HepG2 (cell line): ENCODE data around the gene ANXA6. TPM values are rescaled to one million over a fixed set of nuclear protein-coding genes. Genes with fewer than 3 reads are reported as not detected.

Experiments
- ARHGAP35 ChIP-seq: sonication (generic); formaldehyde crosslinking; IDR thresholded peaks from 2 replicates; pipeline ENCODE4 v1.9.0; 2022; ENCODE audit warnings: mild to moderate bottlenecking, inconsistent platforms, moderate library complexity, missing genetic modification reagents, borderline replicate concordance
- ARID2 ChIP-seq: sonication (generic); formaldehyde crosslinking; IDR thresholded peaks from 2 replicates; pipeline ENCODE4 v1.8.1; 2022; ENCODE audit warnings: mild to moderate bottlenecking, missing genetic modification reagents, borderline replicate concordance
- ASH2L ChIP-seq: fragments of 300-600, 200-600 bp; sonication (generic); IDR thresholded peaks from 2 replicates; pipeline ENCODE4 v1.7.0; 2017; ENCODE audit warnings: low read depth, mild to moderate bottlenecking, moderate library complexity, mixed read lengths, low read length; ENCODE audit not compliant: insufficient read length
- BRD4 ChIP-seq: sonication (generic); formaldehyde crosslinking; IDR thresholded peaks from 2 replicates; pipeline ENCODE4 v1.4.0; 2020; ENCODE audit warnings: missing genetic modification reagents
- EHMT2 ChIP-seq: fragments of 200-600 bp; sonication (generic); IDR thresholded peaks from 2 replicates; pipeline ENCODE4 v1.7.0; 2017; ENCODE audit warnings: antibody characterized with exemption, low read depth, low read length, borderline replicate concordance
- ERF ChIP-seq: IDR thresholded peaks from 2 replicates; pipeline ENCODE4 v1.6.1; 2018; ENCODE audit warnings: missing biosample characterization, missing genetic modification reagents
- HDAC6 ChIP-seq: fragments of 200-600 bp; sonication (generic); IDR thresholded peaks from 2 replicates; pipeline ENCODE4 v1.7.0; 2017; ENCODE audit warnings: mild to moderate bottlenecking, antibody characterized with exemption, low read length, low read depth
- HIC2 ChIP-seq: sonication (generic); formaldehyde crosslinking; IDR thresholded peaks from 2 replicates; pipeline ENCODE4 v1.9.0; 2022; ENCODE audit warnings: low read depth, missing genetic modification reagents
- HMGXB3 ChIP-seq: sonication (generic); formaldehyde crosslinking; IDR thresholded peaks from 2 replicates; pipeline ENCODE4 v1.4.0; 2020; ENCODE audit warnings: missing genetic modification reagents, borderline replicate concordance
- KLF11 ChIP-seq: IDR thresholded peaks from 2 replicates; pipeline ENCODE4 v1.6.1; 2016; ENCODE audit warnings: missing compliant biosample characterization
- MEF2D ChIP-seq: sonication (generic); formaldehyde crosslinking; IDR thresholded peaks from 2 replicates; pipeline ENCODE4 v1.5.1; 2020; ENCODE audit warnings: mild to moderate bottlenecking, missing genetic modification reagents
- MZF1 ChIP-seq: sonication (generic); formaldehyde crosslinking; IDR thresholded peaks from 2 replicates; pipeline ENCODE4 v1.8.1; 2023; ENCODE audit warnings: mild to moderate bottlenecking, missing genetic modification reagents, borderline replicate concordance
- PCBP1 ChIP-seq: fragments of 200-400 bp; formaldehyde crosslinking; IDR thresholded peaks from 2 replicates; pipeline ENCODE4 v1.6.1; 2017; ENCODE audit warnings: mild to moderate bottlenecking, low read depth, low read length, borderline replicate concordance
- TARDBP ChIP-seq: sonication (generic); formaldehyde crosslinking; IDR thresholded peaks from 2 replicates; pipeline ENCODE4 v1.8.0; 2022; ENCODE audit warnings: mild to moderate bottlenecking, missing genetic modification reagents
- YY1 ChIP-seq: IDR thresholded peaks from 2 replicates; pipeline ENCODE4 v1.6.1; 2011; ENCODE audit warnings: low read length, low read depth, moderate library complexity, mild to moderate bottlenecking; ENCODE audit not compliant: insufficient read depth, insufficient replicate concordance
- ZNF101 ChIP-seq: sonication (generic); formaldehyde crosslinking; IDR thresholded peaks from 2 replicates; pipeline ENCODE4 v1.4.0; 2020; ENCODE audit warnings: mild to moderate bottlenecking, low read depth, missing genetic modification reagents, borderline replicate concordance
- ZNF207 ChIP-seq: fragments of 450-650 bp; IDR thresholded peaks from 2 replicates; pipeline ENCODE4 v1.6.1; 2016; ENCODE audit warnings: antibody characterized with exemption, borderline replicate concordance
- ZNF432 ChIP-seq: sonication (generic); formaldehyde crosslinking; IDR thresholded peaks from 2 replicates; pipeline ENCODE4 v1.5.0; 2020; ENCODE audit warnings: missing genetic modification reagents, mild to moderate bottlenecking, borderline replicate concordance
- ZNF468 ChIP-seq: sonication (generic); formaldehyde crosslinking; IDR thresholded peaks from 2 replicates; pipeline ENCODE4 v1.8.0; 2022; ENCODE audit warnings: mild to moderate bottlenecking, moderate library complexity, missing genetic modification reagents
- ZNF556 ChIP-seq: sonication (generic); formaldehyde crosslinking; IDR thresholded peaks from 2 replicates; pipeline ENCODE4 v1.4.0; 2020; ENCODE audit warnings: mild to moderate bottlenecking, missing genetic modification reagents, borderline replicate concordance
- ZNF841 ChIP-seq: sonication (generic); formaldehyde crosslinking; IDR thresholded peaks from 2 replicates; pipeline ENCODE4 v1.8.1; 2023; ENCODE audit warnings: missing genetic modification reagents, borderline replicate concordance
- ZNF850 ChIP-seq: sonication (generic); formaldehyde crosslinking; conservative IDR thresholded peaks from 2 replicates; pipeline ENCODE4 v1.9.0; 2021; ENCODE audit warnings: mild to moderate bottlenecking, missing genetic modification reagents
- ZNF878 ChIP-seq: sonication (generic); formaldehyde crosslinking; IDR thresholded peaks from 2 replicates; pipeline ENCODE4 v1.8.1; 2023; ENCODE audit warnings: mild to moderate bottlenecking, missing genetic modification reagents, moderate library complexity
- ZZZ3 ChIP-seq: sonication (generic); formaldehyde crosslinking; IDR thresholded peaks from 2 replicates; pipeline ENCODE4 v1.4.0; 2020; ENCODE audit warnings: missing genetic modification reagents, mild to moderate bottlenecking, borderline replicate concordance
- polyA plus RNA-seq, 8 experiments: library from polyadenylated mRNA; depleted of rRNA in 3 of 8; stranded (reverse) in 7 of 8; unstranded in 1 of 8; fragments of >200 nt; fragmentation: Illumina TruSeq in 4 of 8; extraction: Trizol in 4 of 8; gene quantifications; 2 replicates each; pipeline versions ENCODE4 v1.2.1 to v1.2.3, GENCODE V29; 2011 to 2016; ENCODE audit warnings: low read depth in 4 of 8, missing spikeins in 1 of 8, mixed read lengths in 1 of 8; ENCODE audit not compliant: insufficient read depth in 1 of 8
- total RNA-seq, 5 experiments: library from RNA; depleted of rRNA; stranded (reverse); fragments of >200 nt; fragmentation: Illumina TruSeq; extraction: Trizol; gene quantifications; 2 replicates each; pipeline ENCODE4 v1.2.3, GENCODE V29; 2016; ENCODE audit warnings: low read depth in 1 of 5

Gene ANXA6
- total and polyA plus RNA-seq, 2 of the 13 experiments (the other 11 are each of a cell fraction or from before 2014, with no cell fraction given) = 103 to 125 TPM

GRCh38 chr5:151081431-151082281 lies 75.9 kb downstream of the ANXA6 start (continued):
- TF ChIP-seq ASH2L = peak; percentile 9
- TF ChIP-seq ZNF432 = no peak
- peak; percentile 6; the same call in 1 of the 2 replicates for TF ChIP-seq HMGXB3 (CRISPR knock-in tag)
- no peak for TF ChIP-seq ZZZ3 (CRISPR knock-in tag)
- TF ChIP-seq HIC2 = no peak
- TF ChIP-seq ZNF841 (CRISPR knock-in tag) = no peak
- no peak for TF ChIP-seq KLF11 (CRISPR knock-in tag)
- no peak for TF ChIP-seq HDAC6
- TF ChIP-seq ARHGAP35 (CRISPR knock-in tag) = no peak
- TF ChIP-seq ZNF101 (CRISPR knock-in tag) = no peak
- no peak for TF ChIP-seq EHMT2
- 0 out of 2 replicates have a peak, but pooled peaks have one; percentile 56 for TF ChIP-seq ARID2 (CRISPR knock-in tag)
- TF ChIP-seq PCBP1 = no peak
- no peak for TF ChIP-seq MEF2D
- peak; percentile 3; the same call in 1 of the 2 replicates for TF ChIP-seq ERF
- TF ChIP-seq ZNF556 (CRISPR knock-in tag) = 0 out of 2 replicates have a peak, but pooled peaks have one; percentile 13
- TF ChIP-seq BRD4 (CRISPR knock-in tag) = no peak; the same call in 1 of the 2 replicates
- TF ChIP-seq TARDBP (CRISPR knock-in tag) = 0 out of 2 replicates have a peak, but pooled peaks have one; percentile 1
- TF ChIP-seq ZNF850 (CRISPR knock-in tag) = no peak
- TF ChIP-seq ZNF468 (CRISPR knock-in tag) = no peak
- TF ChIP-seq ZNF878 (CRISPR knock-in tag) = no peak
- no peak for TF ChIP-seq MZF1 (CRISPR knock-in tag)
- no peak for TF ChIP-seq YY1
- TF ChIP-seq ZNF207 = no peak
